Umbilical cord (tissue), 2 donors: ENCODE data around the gene SUGT1. TPM values are rescaled to one million over a fixed set of nuclear protein-coding genes. Genes with fewer than 3 reads are reported as not detected.
"Not testable (repeated sequence)": the region's sequence is repeated elsewhere in the genome, so short reads cannot be mapped to it uniquely, and the experiment has no call there.

Source experiments
- DNase-seq: peaks from one replicate; pipeline ENCODE4 v3.0.0-alpha.2; 2015; ENCODE audit warnings: low spot score
- total RNA-seq: library from RNA; depleted of rRNA; stranded (reverse); fragments of >200 nt; gene quantifications from one replicate; pipeline ENCODE4 v1.2.3, GENCODE V29; 2014; ENCODE audit warnings: low replicate concordance; ENCODE audit not compliant: insufficient read depth

Gene SUGT1
- total RNA-seq, 1 donor from 2014 or later = 25.3 TPM

GRCh38 chr13:52669677-52670076 lies 17.0 kb downstream of the SUGT1 start:
- DNase-seq = no peak

DNA sequence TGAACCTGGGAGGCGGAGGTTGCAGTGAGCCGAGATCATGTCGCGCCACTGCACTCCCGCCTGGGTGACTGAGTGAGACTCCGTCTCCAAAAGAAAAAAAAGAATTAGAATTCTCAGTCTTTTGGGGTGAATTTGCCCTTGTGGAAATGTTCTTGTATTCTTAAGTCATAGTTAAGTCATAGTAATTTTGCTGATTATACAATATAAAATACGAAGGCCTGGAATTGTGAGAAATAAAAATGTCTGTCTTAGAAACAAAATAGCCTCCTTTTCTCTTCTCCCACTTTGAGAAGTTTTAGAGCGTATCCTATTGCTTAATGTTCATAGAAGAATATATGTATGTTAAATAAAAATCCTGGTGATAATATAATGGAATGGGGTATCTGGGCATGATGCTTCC lies 18.1 kb downstream of the SUGT1 start:
- DNase-seq = no peak

DNA sequence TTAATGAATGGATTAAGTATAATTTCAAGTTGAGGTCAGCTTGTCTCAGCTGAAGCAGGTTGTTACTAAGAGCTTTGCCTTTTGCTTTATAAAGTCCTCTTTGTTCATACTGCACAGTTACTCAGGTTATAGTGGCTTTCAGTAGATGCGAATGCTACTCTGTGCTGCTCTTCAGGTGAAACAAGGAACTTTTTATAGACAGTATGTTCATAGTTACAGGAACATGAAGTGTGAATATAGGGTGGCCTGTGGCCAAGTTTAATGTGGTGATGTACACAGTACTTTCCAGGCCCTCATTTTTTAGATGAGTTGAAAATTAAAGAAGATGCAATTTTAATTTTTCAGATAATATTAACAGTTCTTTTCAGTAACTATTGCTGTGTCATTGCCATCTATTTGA lies 20.8 kb downstream of the SUGT1 start:
- no peak for DNase-seq

DNA sequence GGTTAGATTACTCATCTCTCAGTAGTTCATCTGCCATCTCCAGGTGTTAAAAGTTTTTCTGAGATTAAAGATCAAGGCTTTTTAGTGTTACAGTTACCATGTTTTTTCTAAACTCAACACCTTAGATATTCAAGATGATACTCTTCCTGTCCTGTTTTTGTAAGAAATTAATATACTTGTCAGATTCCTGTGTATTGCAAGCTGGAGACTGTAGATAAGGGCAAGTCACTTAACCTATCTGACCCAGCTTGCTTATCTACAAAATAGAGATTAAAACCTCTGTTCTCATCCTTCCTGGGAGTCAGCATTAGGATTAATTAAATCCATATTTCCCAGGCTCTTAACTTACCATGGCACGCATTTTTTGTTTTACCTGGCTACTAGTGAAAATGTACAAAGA lies 25.2 kb downstream of the SUGT1 start:
- no peak for DNase-seq

DNA sequence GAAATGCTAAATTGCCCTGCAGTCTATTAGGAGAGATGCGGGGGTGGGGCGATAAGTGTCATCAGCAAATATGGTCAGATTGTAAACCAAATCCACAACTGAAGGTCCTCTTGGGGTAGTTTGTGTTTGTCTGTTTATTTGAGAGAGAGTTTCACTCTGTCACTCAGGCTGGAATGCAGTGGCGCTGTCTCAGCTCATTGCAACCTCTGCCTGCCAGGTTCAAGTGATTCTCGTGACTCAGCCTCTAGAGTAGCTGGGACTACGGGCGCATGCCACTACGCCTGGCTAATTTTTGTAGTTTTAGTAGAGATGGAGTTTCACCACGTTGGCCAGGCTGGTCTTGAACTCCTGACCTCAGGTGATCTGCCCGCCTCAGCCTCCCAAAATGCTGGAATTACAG lies 33.2 kb downstream of the SUGT1 start:
- DNase-seq = not testable (repeated sequence)

- no peak for DNase-seq
Observed at GRCh38 chr13:52686376-52686775, 33.7 kb downstream of the SUGT1 start.

DNA sequence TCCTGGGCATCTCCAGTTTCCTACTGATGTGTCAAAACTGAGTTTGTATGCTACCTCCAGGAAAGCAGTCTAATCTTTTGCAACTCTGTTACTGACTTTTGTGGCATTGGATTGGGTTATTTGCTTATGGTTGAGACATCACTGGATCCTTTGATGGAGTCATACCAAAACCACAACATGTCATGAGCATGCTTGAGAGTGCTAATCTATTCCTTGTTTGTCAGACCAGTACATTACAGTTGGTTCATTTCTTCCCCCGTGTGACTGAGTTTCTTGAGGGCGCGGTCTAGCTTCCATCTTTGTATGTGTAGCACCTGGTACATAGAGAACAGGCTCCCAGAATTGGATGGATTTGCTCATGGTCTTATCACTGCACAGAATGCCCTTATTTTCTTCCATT lies 43.2 kb downstream of the SUGT1 start:
- no peak for DNase-seq

DNA sequence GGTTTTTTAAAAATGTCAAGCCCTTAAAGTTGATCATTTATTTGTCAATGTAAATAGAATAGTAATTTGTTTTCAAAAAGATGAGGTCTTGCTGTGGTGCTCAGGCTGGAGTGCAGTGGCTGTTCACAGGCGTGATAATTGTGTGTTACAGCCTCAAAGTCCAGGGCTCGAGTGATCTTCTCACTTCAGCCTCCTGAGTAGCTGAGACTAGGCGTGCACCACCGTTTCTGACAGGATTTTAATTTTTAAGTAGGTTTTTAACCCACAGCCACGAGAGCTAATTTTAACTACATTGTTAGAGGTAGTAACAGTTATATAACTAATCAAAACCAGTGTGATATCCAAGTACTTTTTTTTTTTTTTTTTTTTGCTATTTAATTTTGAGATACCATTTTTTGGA lies 43.9 kb downstream of the SUGT1 start:
- no peak for DNase-seq

DNA sequence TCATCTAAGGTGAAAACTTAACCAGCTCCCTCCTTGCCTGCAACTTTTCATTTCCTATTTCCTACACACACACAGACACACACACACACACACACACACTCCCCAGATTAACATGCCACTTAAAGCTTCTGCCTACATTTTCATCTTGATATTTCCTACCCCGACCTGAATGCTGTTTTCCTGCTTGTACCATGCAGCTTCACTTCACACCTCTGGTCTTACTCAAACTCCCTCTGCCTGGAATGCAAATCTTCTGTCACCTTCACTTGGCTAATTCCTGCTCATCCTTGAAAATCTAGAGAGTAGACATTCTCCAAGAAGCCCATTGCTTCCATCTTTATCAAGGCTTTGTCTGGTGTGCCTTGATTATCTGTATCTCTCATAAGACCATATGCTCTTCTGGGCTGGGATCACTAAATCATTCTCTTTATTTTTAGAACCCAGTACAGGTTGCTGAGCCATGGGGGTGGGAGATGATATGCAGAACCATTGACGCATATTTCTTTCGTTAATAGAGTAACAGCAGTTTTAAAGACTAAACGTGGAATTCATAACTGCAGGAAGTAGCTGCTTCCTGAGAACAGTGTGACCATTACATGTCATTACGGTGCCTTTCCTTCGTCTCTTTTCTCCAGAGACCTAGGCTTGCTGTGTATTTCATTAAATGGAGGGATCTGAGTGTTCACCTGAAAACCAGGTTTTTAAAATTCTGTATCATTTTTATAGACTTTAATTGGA lies 49.3 kb downstream of the SUGT1 start:
- DNase-seq = no peak

- no peak for DNase-seq
Observed at GRCh38 chr13:52703482-52703881, 50.8 kb downstream of the SUGT1 start.

DNA sequence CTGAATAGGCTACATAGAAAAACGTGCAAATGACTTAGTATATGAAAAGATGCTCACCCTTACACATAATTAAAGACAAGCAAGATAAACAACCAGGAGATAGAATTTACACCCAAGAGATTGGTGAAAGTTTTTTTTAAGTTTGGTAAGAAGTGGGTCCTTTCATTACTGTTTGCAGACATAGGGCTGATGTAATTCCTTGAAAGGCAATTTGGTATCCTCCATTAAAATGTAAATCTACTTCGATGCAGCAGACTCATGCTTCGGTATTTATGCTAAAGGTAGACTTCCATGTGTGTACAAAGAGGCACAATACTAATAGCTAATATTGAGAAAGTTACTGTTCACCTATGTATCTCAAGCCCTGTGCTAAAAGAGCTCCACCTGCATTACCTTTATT lies 53.4 kb downstream of the SUGT1 start:
- DNase-seq = no peak

DNA sequence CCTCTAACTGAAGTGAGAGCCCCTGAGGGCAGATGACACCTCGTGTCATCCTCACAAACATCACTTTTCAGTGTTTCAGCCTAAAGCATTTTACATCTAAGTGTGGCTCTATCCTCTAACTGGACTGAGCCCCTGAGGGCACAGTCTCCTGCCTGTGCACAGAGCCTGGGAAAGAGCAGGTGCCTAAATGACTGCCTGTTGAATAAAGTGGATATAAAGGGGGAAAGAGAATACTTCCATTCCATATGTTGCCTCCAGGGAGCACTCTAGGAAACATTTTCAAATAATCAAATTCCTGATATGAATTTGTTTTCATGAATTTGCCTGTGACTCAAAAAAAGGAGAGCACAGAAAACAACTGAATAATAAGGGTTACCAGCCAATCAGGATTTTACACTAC lies 54.7 kb downstream of the SUGT1 start:
- no peak for DNase-seq

GRCh38 chr13:52708266-52708665 lies 55.6 kb downstream of the SUGT1 start:
- DNase-seq = not testable (repeated sequence)

DNA sequence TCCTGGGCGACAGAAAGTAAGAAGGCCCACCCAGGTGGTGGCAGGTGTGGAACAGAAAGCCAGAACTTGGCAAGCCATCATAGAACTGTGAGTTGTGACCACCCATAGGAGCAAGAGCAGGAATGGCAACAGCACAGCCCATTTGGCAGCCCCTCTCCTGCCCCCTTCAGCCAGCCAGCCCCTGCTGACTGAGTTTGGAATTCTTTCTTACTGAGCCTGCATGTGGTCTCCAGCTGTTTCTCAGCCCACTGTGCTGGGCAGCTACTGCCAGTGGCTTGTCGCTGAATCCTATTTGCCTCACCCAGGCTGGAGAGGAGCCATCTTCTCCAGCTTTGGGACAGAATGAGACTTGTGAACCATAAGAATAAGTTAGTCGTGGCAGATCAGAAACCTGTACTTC lies 58.6 kb downstream of the SUGT1 start:
- no peak for DNase-seq

- DNase-seq = no peak
Observed at GRCh38 chr13:52712385-52712784, 59.7 kb downstream of the SUGT1 start.

DNA sequence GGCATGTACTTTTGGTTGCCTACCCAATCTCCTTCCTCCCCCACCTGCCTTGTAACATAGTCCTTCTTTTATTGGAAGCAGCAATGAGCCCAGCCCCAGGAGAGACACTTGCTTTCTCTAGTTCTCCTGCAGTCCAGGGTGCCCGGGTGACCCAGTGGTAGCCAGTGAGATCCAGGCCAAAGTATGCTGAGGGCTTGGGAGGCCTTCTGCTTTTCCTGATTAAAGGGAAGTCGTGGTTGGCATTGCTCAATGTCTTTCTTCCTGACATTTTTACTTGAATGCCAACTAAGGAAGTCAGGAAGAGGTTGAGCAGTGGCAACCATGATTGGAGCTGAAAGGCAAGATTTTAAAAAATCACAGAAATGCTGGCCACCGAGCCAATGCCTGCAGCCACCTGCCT lies 61.3 kb downstream of the SUGT1 start:
- DNase-seq = no peak

- DNase-seq = not testable (repeated sequence)
Observed at GRCh38 chr13:52720904-52721303, 68.3 kb downstream of the SUGT1 start.

DNA sequence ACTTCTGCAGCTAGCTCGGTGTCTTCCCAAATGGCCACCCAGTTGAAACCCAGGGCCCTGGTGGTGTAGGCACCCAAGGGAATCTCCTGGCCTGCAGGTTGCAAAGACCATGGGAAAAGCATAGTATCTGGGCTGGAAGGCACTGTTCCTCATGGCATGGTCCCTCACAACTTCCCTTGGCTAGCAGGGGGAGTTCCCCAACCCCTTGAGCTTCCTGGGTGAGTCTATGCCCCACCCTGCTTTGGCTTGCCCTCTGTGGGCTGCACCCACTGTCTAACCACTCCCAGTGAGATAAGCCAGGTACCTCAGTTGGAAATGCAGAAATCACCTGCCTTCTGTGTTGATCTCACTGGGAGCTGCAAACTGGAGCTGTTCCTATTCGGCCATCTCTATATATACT lies 68.7 kb downstream of the SUGT1 start:
- not testable (repeated sequence) for DNase-seq

DNA sequence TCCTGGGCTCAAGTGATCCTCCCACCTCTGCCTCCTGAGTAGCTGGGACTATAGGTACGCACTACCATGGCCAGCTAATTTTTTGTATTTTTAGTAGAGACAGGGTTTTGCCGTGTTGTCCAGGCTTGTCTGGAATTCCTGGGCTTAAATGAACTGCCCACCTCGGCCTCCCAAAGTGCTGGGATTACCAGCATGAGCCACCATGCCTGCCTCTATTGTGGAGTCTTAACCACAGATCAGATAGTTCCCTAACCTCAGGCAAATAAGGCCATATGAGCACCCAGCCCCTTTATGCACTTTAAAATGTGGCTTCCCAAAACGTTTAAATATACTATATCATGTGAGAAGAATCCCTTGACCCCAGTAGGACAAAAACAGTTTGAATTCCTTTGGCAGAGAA lies 70.5 kb downstream of the SUGT1 start:
- DNase-seq = no peak

DNA sequence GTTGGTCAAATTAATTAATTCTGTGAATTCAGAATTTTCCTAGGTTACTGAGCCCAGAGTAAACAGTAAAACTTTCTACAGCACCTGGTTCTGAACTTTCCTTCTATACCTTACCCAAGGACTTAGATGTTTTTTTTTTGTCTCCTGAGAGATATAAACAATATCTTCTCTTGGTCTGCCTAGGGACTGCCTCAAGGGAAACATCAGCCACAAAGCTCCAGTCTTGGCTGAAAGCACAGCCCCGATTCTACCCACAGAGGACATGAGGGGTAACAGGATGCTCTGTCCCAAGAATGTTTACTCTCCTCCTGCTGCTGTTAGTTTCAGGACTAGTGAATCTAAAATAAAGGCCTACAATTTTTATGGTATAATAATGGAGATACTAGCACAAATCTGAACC lies 72.7 kb downstream of the SUGT1 start:
- DNase-seq = no peak

DNA sequence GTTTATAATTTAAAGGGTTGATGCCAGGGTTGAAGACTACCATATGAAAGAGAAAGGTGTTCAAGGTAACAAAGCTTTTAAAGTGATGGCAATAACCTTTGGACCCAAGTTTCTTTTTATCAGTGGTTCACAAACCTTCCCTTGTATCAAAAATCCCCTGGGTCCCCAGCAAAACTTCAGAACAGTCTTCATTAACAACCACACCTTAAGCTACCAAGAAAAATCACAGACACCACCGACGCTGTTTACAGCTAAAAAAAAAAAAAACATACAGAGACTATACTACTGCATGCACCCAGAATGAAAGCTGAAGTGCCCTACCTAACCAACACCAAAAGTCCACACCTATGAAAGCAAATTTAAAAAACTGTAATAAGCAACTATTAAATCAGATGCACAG lies 73.6 kb downstream of the SUGT1 start:
- no peak for DNase-seq

GRCh38 chr13:52734075-52734623 lies 81.5 kb downstream of the SUGT1 start:
- DNase-seq = no peak

DNA sequence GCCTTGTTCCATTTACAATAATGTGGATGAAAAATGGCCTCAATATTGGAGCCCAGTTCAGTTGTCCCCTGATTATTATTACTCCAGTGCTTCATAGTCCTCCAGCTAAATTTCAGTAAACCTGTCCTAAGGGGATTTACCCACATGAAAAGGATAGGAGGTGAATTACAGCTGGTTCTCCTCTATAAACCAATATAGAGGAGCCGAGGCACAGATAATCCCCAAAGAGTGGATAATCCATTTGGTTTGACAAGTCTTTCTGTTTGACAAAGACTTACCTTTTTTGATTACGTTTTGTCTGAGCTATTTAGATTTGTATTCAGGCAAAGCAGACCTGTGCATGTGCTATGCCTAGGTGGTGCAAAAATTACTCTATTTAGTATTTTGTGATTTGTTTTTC lies 84.3 kb downstream of the SUGT1 start:
- DNase-seq = no peak

DNA sequence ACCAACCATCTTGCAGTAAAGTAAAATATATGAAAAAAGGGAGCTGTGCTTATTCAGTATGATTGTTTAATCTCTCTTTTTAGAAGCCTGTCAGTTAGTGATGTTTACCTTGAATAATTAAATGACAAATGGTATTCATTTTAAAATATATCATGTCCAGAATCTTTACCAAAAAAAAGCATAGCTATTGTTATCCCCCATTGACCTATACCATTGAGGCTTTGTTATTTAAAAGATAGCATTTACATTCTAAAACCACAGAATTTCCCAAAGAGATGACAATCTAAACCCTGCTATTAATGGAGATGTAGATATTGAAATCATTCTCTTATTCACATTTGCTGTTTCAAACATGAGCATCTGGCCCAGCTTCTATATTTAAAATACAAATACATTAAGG lies 84.8 kb downstream of the SUGT1 start:
- DNase-seq = no peak
